HUDEP-2 (cell line): Measurements from ENCODE around the gene NEK4.
"Not testable (repeated sequence)": the region's sequence is repeated elsewhere in the genome, so short reads cannot be mapped to it uniquely, and the experiment has no call there.

Experiments used
- DNase-seq, 76 experiments: peaks; one replicate each; lab custom pipeline; 2025; ENCODE audit not compliant: unreplicated experiment in 76 of 76; lab: John Stamatoyannopoulos, UW

NEK4 gene

DNA sequence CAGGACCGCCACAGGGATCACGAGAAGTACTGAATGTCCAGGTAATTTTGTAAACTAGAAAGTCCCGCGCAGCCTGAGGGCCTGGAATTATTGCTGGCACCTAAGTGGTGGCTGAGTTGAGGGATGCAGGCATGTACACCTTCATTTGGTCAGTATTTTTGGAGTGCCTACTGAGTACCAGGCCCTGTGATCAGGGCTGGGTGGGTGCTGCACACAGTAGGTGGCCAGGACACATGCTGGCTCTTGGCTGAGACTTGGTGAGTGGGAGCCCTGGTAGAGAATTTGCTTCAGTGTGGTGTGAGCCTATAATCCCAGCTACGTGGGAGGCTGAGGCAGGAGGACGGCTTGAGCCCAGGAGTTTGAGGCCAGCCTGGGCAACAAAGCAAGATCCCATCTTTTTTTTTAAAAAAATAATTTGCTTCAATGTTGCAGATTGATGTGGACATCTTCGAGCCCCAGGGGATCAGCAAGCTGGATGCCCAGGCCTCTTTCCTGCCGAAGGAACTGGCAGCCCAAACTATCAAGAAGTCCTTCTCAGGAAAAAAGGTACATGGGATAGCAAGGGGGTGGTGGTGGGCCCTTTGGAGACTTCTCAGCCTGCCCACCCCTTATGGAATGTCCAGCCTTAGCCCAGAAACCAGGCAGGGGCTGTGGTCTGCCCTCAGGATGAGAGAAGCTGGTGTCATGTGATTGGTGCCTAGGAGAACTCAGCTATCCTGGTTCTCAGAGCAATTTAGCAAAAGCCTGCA is 9.3 kb upstream of the NEK4 start:
- DNase-seq = no peak

GRCh38 chr3:52779011-52779836 is 8.5 kb upstream of the NEK4 start:
- no peak for DNase-seq

DNA sequence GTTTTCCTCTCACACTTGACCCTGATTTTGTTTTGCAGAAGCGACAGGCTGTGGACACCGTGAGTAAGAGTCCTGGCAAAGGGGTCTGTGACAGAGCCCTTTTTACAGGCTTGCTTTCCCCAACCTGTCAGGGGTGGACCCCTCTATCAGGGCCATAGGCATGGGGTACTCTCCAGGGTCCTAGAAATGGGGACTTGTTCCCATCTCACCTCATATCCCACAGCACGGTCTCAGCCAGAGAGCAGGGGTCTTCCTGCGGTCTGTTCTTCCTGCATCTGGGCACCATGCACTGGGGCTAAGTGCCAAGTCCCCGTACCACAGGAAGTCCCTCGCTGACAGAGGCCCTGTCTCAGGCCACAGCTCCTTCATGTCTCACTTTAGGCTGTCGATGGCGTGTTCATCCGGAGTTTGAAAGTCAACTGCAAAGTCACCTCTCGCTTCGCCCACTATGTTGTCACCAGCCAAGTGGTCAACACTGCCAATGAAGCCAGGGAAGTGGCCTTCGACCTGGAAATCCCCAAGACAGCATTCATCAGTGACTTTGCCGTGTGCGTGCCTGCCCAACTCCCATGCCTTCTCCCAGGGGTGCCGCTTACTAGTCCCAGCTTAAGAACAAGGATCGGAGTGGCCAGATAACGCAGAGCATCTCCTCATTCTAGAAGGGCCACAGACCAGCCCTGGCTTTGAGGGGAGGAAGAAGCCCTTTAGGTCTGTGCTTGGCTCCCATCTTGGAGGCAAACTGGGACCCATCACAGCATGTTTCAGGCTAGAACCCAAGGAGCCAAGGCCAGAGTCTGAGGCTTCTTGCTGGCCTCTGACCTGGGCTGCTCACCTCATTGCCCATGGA is 7.4 kb upstream of the NEK4 start:
- no peak for DNase-seq

DNA sequence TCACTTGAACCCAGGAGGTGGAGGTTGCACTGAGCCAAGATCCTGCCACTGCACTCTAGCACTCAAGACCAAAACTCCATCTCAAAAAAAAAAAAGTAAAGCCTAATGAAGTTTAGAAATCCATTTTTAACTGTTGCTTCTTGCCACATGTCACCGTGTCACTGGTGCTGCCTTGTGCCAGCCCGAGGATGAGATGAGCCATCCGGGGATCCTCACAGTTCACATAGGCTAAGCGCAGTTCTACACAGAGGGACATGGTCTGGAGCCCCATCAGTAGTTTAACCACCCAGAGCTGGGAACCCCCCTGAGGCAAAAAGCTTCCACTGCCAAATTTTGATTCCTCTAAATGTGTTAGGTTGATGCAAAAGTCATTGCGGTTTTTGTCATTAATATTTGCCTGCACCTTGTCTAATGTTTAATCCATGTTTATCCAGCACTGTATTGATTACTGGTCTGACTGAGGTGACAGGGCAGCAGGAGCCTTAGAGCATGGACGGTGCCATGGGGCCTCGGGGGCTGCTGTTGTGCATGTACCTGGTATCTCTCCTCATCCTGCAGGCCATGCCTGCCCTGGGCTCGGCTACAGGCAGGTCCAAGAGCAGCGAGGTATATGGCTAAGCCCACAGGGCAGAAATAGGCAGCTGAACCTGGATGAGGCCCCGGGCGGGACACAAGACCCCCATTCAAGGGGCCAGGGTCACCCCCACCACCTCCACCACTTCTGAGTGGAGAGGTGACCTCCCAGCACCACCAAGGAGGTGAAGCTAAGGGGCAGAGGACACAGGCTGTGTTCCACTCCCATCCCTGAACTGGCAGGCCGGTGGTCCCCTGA is 6.6 kb upstream of the NEK4 start, which contains the start of gene ITIH1:
TSS of gene ITIH1 (plus strand) at position 473 of the 832 bp plus-strand sequence. CDS start at position 490, 17 bp downstream.
- DNase-seq = no peak

- DNase-seq = not testable (repeated sequence)
Observed at GRCh38 chr3:52776486-52776885, 5.7 kb upstream of the NEK4 start.

- no peak for DNase-seq
Observed at GRCh38 chr3:52775877-52776276, 5.1 kb upstream of the NEK4 start.

DNA sequence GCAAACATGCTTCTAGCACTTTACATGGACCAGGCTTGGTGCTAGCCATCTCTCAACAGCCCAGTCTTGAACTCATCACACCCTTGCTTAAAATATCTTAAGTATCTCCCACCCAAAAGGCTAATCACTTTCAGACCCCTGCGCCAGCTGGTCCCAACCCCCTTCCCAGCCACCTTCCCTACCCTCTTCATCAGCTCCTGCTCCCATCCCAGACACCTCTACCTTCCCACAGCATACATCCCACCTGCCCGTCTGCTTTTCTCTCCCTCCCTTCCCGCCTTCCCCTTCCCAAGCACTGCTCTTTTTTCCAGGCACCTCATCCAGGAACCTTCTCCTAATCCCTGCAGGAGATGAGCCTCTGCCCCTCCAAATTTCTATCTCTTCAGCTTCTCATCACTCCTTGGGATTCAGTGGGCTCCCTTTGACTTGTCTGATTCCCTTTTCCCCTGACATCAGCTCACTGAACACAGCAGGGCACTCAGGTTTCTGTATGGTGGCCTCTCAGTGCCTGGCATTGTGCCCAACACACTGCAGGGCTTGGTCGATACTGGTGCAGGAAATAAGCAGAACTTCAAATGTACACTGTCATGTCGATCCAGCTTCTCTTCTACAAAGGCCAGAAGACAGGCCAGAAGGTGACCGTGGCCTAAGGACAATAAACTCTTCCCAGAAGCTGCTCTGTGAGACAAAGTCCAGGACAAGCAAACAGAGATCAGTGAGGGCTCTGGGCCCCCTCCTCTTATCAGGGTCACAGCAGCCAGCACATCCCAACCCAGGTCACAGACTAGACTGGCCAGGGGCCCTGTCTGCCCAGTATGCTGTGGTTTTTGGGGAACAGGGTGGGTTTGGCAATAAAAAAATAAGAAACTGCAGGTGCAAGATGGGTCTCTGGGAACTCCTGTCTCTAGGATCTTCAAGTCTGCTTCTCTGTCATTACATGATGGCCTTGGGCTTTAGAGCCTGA is 4.4 kb upstream of the NEK4 start:
- DNase-seq = peak in 51 of 76 experiments; percentile 3 to 54 (median 25)

- DNase-seq = no peak
Observed at GRCh38 chr3:52774066-52774713, 3.5 kb upstream of the NEK4 start.

GRCh38 chr3:52773361-52774065 is 2.8 kb upstream of the NEK4 start:
- DNase-seq = no peak

GRCh38 chr3:52771702-52772101 is 962 bp upstream of the NEK4 start:
- DNase-seq = no peak

DNA sequence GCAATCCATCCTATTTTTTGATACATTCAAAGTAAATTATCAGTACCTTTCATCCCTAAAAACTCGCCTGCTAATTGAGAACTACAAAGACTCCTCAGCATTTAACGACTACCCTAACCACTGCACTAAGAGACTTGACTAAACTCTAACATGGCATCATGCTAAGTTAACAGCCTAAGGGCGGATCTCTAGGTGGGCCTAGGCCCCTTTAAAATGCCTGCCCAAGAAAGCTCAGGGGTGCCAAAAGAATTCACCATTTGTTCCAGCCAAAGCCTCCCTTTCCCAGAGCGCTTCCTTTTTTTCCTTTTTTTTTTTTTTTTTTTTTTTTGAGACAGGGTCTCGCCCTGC is 568 bp upstream of the NEK4 start:
- DNase-seq = peak in 2 of 76 experiments; percentile 31 to 36

DNA sequence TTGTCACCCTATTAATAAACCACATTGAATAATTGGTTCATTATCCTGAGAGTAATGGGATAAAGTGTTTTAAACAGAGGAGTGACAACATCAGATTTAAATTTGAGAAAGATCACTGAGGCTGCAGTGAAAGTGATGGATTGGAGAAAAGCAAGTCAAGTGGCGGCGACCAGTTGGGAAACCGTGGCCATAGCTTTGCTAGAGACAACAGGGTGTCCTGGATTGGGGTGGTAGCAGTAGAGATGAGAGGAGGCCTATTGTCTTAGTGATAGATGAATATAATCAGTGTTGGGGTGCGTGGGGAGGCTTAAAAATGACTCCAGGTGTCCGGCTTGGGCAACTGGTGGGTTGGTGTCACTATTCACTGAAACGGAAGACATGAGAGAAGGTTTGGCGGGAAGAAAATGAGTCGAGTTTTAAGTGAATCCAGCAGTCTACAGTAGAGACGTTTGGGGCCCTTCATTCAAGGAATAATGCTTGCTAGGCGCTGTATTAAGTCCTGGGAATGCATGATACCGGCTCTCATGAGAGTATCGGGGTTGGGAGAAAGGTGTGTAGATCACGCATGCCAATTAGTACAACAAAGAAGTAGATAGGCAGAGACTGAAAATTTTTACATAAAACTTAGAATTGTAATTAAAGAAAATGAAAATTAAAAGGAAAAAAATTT is 819 bp downstream of the NEK4 start:
- DNase-seq = no peak

DNA sequence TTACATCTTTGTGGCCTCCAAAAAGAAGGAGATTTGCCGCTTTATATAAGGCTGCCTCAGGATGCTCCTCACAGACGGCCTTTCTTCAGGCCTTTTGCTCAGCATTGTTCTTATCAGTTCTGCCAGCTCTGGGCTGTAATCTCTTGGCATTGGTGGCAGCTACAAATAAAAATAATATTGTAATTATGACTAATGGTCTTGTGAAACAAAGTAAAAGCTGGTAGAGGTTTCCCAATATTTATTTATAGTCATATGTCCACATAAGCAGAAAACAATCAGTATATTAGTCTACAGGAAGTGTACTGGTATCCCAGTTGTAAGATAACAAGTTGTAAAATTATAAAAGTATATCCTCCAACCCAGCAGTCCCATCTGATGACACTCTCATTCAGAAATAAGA is 7.3 kb downstream of the NEK4 start:
- peak in 28 of 76 experiments; percentile 2 to 55 (median 22) for DNase-seq

DNA sequence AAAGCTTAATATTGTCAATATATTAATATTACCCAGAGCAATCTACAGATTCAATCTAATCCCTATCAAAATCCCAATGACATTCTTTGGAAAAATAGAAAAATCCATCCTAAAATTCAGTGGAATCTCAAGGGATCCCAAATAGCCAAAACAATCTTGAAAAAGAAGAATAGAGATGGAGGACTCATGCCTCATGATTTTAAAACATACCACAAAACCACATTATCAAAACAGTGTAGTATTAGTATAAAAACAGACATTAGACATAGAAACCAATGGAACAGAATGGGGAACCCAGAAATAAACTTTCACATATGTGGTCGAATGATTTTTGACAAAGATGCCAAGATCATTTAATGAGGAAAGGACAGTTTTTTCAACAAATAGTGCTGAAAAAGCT is 14.6 kb downstream of the NEK4 start:
- DNase-seq = no peak

DNA sequence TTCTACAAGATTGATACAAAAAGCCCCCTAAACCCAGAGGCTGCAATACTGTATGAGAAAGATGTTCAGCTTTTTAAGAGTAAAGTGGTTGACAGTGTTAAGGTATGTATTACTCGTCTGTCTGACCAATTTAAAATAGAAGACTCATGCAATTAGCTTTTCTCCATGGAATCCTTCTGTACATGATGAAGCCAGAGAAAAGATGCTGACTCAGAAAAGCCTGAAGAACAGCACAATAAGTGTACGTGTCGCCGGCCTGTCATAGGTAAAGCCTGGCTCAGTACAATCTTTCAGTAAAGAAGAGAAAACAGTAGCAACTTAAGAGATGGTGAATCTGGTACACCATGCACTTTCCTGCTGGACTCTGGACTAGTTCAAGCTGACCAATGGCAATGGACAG is 16.4 kb downstream of the NEK4 start:
- DNase-seq = no peak

DNA sequence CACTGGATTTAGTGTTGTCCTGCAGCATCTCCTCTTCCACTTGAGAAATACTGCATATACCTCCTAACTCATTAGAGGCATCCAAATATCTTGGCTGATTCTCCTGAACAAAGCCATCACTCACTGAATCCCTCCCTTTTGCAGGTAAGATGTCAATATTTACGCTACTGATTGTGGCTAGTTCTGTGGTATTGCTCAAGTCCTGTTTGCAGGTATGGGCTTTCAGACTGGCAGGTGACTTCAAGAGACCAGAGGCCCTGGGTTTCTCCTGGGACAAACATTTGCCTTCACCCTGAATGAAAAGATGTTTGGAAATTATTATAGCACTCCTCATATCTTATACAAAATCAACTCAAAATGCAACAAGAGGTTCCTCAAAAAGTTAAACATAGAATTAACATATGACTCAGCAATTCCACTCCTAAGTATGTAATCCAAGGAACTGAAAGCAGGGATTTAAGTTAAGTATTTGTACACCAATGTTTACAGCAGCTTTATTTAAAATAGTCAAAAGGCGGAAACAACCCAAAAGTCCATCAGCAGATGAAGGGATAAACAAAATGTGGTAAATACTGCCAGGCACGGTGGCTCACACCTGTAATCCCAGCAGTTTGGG is 18.6 kb downstream of the NEK4 start:
- no peak for DNase-seq

DNA sequence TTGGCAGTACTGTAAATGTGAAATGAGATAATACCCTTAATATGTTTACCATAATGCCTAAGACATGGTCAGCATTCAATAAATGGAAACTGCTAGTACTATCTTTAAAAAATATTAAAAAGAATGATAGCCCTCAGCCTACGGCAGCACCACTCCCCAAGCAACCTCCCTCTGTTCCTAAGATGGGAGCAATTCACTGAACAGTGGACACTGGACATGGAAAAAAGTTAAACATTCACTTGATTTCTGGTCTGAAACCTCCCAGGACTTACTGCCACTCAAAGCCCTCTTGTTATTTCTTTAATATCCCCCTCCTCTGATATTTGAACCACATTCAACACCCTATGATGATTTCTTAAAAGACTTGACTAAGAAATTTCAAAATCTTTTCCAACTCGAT is 27.0 kb downstream of the NEK4 start:
- DNase-seq = no peak
